Endothelial cell of umbilical vein (primary cell): ENCODE data around the gene PLCXD1.

ENCODE experiments used
- CTCF ChIP-seq, 2 donors: IDR thresholded peaks; 1 replicate in 1 of 2; 2 replicates in 1 of 2; pipeline ENCODE4 v1.5.1; 2011; ENCODE audit warnings: low read length in 2 of 2, mild to moderate bottlenecking in 2 of 2, moderate library complexity in 2 of 2, control low read depth in 1 of 2, inconsistent platforms in 1 of 2, low read depth in 1 of 2; ENCODE audit not compliant: insufficient read depth in 1 of 2; ENCODE audit errors: extremely low read depth in 1 of 2
- EZH2 ChIP-seq: IDR thresholded peaks from 2 replicates; pipeline ENCODE4 v1.6.1; 2012; ENCODE audit warnings: borderline replicate concordance, low read depth, mild to moderate bottlenecking, moderate library complexity, low read length, inconsistent platforms; ENCODE audit not compliant: severe bottlenecking
- POLR2A ChIP-seq: IDR thresholded peaks from 2 replicates; pipeline ENCODE4 v1.6.1; 2012; ENCODE audit warnings: low read depth, mild to moderate bottlenecking, control low read depth, low read length
- POLR2AphosphoS5 ChIP-seq: IDR thresholded peaks from 2 replicates; pipeline ENCODE4 v1.6.1; 2012; ENCODE audit warnings: low read depth, mild to moderate bottlenecking, control low read depth, low read length, moderate library complexity; ENCODE audit not compliant: insufficient read depth

DNA sequence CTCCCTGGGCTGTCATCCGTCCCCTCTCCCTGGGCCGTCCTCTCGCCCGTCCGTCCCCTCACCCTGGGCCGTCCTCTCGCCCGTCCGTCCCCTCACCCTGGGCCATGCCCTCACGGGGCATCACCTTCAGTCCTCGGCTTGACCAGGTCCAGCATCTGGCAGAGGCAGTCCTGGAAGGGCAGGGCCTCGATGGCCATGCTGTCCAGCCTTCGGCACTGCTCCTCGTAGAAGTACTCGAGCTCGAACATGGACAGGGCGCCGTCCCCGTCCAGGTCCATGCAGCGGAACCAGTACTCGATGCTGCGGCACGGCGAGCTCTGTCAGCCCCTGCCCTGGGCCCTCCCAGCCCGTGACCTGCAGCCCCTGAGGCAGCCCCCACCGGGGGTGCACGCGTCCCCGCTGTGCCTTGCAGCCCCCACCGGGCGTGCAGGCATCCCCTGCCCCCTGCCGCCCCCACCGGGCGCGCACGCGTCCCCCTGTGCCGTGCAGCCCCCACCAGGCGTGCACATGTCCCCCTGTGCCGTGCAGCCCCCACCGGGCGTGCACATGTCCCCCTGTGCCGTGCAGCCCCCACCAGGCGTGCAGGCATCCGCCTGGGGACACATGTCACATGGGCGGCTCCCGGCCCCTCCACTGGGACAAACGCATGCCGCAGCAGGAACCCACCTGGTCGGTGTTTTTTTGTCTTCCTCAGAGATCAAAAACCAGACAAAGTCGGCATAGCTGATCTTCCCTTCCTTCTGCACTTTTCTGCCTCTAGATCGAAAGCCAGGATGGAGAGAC is 59.7 kb downstream of the PLCXD1 start:
- TF ChIP-seq POLR2A (no peak), POLR2AphosphoS5 (no peak), EZH2 (no peak), CTCF (IDR thresholded peaks at IDR 0.05; ENCODE audit: extremely low read depth in 1 of 2, insufficient read depth in 1 of 2, low read depth in 1 of 2, low read length in 2 of 2) (no peak)
